RWPE2 (cell line): ENCODE measurements around the gene FOXD4L1.
"Not testable (repeated sequence)": the region's sequence is repeated elsewhere in the genome, so short reads cannot be mapped to it uniquely, and the experiment has no call there.

Experiments
- ATAC-seq: fragments of 200-7000 bp; cut with Tn5 transposase; 3 replicates; pipeline ENCODE4 v1.9.1; 2021; ENCODE audit warnings: low read depth
- DNase-seq: peaks from one replicate; pipeline ENCODE4 v3.0.0-alpha.2; 2020; ENCODE audit warnings: low spot score
- H3K27ac ChIP-seq: fragments of 450-650 bp; 2 replicates; pipeline ENCODE4 v1.5.1; 2017; ENCODE audit warnings: mild to moderate bottlenecking; ENCODE audit not compliant: poor library complexity, severe bottlenecking
- H3K27me3 ChIP-seq: fragments of 250-450 bp; sonication (Bioruptor Pico); 2 replicates; pipeline ENCODE4 v1.5.1; 2021; ENCODE audit warnings: mild to moderate bottlenecking, moderate library complexity; ENCODE audit not compliant: insufficient read depth, poor library complexity, severe bottlenecking
- H3K36me3 ChIP-seq: fragments of 250-450 bp; sonication (Bioruptor Pico); 2 replicates; pipeline ENCODE4 v1.5.1; 2020; ENCODE audit warnings: low read depth, mild to moderate bottlenecking, moderate library complexity
- H3K4me1 ChIP-seq: fragments of 250-450 bp; sonication (Bioruptor Pico); 2 replicates; pipeline ENCODE4 v1.5.1; 2021; ENCODE audit warnings: mild to moderate bottlenecking, moderate library complexity; ENCODE audit not compliant: insufficient read depth, poor library complexity, severe bottlenecking
- H3K4me3 ChIP-seq: fragments of 250-450 bp; sonication (Bioruptor Pico); 2 replicates; pipeline ENCODE4 v1.5.1; 2021; ENCODE audit warnings: mild to moderate bottlenecking, moderate library complexity; ENCODE audit not compliant: severe bottlenecking
- H3K9me3 ChIP-seq: fragments of 250-450 bp; sonication (Bioruptor Pico); 2 replicates; pipeline ENCODE4 v1.5.1; 2021; ENCODE audit warnings: mild to moderate bottlenecking, moderate library complexity; ENCODE audit not compliant: severe bottlenecking
- CTCF ChIP-seq: fragments of 450-650 bp; IDR thresholded peaks from one replicate; pipeline ENCODE4 v1.5.1; 2017; ENCODE audit warnings: mild to moderate bottlenecking, moderate library complexity; ENCODE audit not compliant: poor library complexity, severe bottlenecking

FOXD4L1 gene

DNA sequence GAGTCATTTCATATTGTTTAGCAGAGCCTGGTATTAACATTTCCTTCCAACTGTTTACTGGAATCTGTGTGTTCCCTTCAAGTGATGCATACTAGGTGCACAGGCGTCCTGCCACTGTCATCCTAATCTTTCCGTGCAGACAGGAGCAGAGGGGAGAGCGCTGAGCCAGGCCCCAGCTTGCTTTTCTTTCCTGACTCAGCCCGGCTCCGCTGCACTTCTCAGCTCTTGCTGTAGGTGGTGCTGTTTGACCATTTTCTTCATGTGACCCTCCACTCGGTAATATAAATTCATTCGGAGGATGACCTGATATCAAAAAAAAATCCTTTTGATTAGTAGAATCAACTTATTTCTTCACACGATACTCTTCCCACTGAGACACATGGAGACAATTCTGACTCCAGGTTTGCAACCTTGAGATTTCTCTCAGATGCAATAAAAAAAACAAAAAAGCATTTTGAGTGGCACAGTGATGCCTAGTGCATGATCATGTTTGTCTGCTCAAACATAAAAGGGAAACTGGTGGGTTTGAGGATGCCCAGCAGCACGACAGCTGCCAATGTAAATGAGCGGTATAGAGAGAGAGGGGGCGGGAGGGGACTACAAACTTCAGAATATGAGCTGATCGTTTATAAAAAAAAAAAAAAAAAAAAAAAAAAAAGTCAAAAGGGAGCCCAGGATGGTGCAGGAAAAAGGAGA, 29.0 kb downstream of the FOXD4L1 start:
- not testable (repeated sequence) for H3K36me3 ChIP-seq, H3K4me3 ChIP-seq, H3K27me3 ChIP-seq, H3K4me1 ChIP-seq, H3K27ac ChIP-seq, DNase-seq, H3K9me3 ChIP-seq
- peak; percentile 37 for TF ChIP-seq CTCF
- ATAC-seq = peak; percentile 76

DNA sequence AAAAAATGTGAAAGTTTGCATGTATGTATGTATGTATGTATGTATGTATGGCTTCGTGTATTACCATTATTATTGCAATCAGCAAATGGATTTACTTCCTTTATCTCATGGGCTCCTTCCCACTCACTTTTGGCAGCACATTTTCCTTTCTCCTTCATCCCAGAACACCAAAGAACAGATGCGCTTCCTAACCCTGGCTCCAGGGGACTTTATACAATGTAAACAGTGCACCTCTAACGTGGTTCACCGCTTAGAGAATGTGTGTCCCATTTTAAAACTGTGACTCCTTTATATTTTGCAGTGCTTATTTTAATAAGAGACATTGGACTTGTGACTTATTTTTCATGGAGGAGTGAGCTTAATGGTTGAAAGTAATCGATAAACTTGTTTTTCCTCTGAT, 29.7 kb downstream of the FOXD4L1 start:
- H3K27me3 ChIP-seq, DNase-seq, ATAC-seq, H3K9me3 ChIP-seq, H3K4me3 ChIP-seq, H3K27ac ChIP-seq, H3K4me1 ChIP-seq, H3K36me3 ChIP-seq: not testable (repeated sequence)

DNA sequence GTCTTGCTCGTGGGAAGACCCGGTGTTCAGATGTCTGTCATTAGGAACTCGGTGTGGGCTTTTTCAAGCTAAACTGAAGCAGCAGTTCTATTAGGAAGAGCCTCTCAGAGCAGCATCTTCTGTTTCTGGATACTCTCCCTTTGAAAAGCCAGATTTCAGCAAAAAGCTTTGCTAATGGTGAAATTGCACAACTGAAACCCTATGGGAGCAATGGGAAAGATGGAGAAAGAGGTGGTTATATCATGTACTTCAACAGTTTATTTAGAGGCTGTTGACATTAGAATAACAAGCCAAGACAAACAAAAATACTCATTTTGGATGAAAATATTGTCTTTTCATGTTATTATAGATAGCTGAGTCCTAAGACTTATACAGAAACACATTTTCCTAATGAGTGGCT, 30.4 kb downstream of the FOXD4L1 start:
- not testable (repeated sequence) for H3K4me3 ChIP-seq, H3K36me3 ChIP-seq, H3K27ac ChIP-seq, H3K4me1 ChIP-seq, H3K27me3 ChIP-seq, DNase-seq, H3K9me3 ChIP-seq, ATAC-seq

DNA sequence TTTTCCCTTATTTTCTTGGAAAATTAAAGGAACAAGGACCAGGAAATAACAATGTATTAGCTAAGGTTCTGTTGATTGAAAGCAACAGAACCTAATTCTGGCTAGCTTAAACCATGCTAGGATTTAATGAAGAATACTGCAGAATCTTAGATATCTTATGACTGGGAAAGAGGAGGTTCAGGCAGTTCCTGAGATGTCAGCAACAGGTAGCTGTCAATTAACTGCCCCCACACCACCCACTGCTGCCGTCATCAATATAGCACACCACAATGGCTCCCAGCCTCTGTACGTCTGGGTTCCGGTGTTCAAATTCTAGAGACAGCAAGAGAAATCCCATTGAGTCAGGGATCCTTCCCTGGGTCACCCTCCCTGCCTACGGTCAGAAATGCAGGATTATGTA, 34.5 kb downstream of the FOXD4L1 start:
- not testable (repeated sequence) for H3K9me3 ChIP-seq, H3K4me3 ChIP-seq, ATAC-seq, DNase-seq, H3K27me3 ChIP-seq, H3K27ac ChIP-seq, H3K4me1 ChIP-seq, H3K36me3 ChIP-seq

- H3K9me3 ChIP-seq, H3K4me3 ChIP-seq, H3K36me3 ChIP-seq, H3K27ac ChIP-seq, H3K27me3 ChIP-seq, H3K4me1 ChIP-seq, DNase-seq: not testable (repeated sequence)
- peak; percentile 55; the same call in 1 of the 3 replicates for ATAC-seq
Measured at GRCh38 chr2:113536573-113536972, 38.1 kb downstream of the FOXD4L1 start.

- not testable (repeated sequence) for H3K36me3 ChIP-seq, H3K27ac ChIP-seq, H3K27me3 ChIP-seq, H3K4me3 ChIP-seq, H3K9me3 ChIP-seq, H3K4me1 ChIP-seq, ATAC-seq, DNase-seq
Measured at GRCh38 chr2:113540834-113541203, 42.4 kb downstream of the FOXD4L1 start.

GRCh38 chr2:113541204-113541975, 42.9 kb downstream of the FOXD4L1 start:
- H3K27ac ChIP-seq, DNase-seq: not testable (repeated sequence)
- H3K4me3 ChIP-seq = peak overlapping the region; percentile 27

DNA sequence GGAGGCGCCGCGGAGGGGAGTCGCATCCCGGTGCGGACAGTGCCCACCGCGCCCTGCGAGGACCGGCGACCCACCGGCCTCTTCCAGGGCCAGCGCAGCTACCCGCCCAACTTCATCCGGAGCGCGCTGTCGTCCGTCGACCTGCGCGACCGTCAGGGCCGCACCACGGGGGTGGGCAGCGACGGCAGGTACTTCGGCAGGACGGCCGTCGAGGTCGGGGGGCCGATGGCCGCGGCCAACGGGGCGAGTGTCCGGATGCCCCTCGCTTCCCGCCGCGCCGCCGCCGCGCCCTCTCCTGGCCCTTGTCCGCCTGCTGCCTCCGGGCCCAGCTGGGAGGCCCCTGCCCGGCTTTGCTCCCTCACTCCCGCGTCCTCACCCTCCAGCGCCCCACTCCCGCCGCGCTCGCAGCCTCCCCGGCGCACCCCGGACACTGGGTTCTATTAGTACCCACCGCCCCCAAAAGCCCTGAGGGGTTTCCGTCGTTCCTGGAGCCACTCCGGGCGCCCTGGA, 43.6 kb downstream of the FOXD4L1 start:
- H3K27ac ChIP-seq, H3K27me3 ChIP-seq, H3K4me1 ChIP-seq, DNase-seq, H3K9me3 ChIP-seq, H3K36me3 ChIP-seq: not testable (repeated sequence)
- peak overlapping the region; percentile 27 for H3K4me3 ChIP-seq
- peak; percentile 35 for ATAC-seq

More at GRCh38 chr2:113541204-113541975, 42.9 kb downstream of the FOXD4L1 start:
- H3K9me3 ChIP-seq, H3K36me3 ChIP-seq, H3K27me3 ChIP-seq, H3K4me1 ChIP-seq: not testable (repeated sequence)
- peak; percentile 48 for ATAC-seq

DNA sequence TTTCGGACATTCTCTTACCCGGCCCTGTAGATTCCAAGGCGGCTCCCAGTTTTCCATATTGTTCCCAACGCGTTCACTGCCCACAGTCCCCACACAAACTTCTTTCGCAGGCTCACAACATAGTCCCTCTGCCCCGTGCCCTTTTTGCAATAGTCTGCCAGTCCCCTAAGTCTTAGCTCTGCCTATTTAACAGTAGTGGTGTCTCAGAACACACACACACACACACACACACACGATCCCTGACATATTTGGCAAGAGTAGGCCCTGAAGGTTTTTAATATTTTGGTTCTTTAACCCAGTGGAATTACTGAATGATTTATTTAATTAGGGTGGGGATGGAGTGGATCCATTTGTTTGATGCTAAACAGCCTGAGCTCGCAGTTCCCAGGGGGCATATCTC, 44.1 kb downstream of the FOXD4L1 start:
- not testable (repeated sequence) for H3K27me3 ChIP-seq, H3K27ac ChIP-seq, H3K36me3 ChIP-seq, H3K4me1 ChIP-seq, H3K4me3 ChIP-seq, DNase-seq, H3K9me3 ChIP-seq, ATAC-seq
